ENCODE measurements around the gene HOXC12.

Gene HOXC12

DNA sequence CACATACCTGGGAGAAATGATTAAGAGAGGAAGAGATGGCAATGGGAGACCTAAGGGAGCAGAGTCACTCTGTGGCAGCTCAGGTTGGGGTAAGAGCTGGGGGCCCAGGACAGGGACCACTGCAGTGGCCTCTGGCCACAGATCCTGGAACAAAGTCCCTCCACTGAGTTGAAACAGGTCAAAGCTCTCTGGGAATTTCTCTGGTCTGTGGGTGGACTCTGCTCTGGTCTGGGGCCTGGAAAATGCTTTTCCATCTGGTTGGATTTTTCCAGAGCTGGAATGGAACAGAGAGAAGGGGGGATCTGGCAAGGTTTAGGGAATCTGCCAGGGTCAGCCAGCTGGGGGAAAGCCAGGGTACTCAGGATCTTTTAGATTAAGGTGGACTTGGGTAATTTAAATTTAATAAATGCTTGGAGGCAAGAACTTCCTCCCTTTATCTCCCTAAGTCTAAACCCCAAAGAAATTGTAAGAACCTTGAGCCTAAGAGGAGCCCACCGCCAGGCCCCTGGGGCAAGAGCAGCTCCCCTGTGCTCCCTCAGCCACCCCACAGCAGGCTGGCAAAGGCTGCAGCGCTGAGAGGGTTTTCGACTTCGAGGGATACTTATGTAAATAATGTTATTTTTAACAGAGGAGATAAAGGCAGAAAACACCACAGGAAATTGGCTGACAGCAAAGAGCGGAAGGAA is 34.0 kb downstream of the HOXC12 start:
- no peak overlapping the region for H3K9ac ChIP-seq (ENCODE audit: low read depth, low read length)
- H3K4me3 ChIP-seq (ENCODE audit: low read length) = no peak overlapping the region
- peaks cover 100% of the 10 kb centered on the region for H3K27me3 ChIP-seq (ENCODE audit: insufficient read depth, low read length)
- H3K9me3 ChIP-seq (ENCODE audit: insufficient read depth, low read depth, low read length) = no peaks in the 10 kb centered on the region
- WGBS = 27% methylated on average over 5 of the region's 5 CpGs
- H3K4me1 ChIP-seq (ENCODE audit: insufficient read depth, low read length) = no peaks in the 10 kb centered on the region
- no peaks in the 10 kb centered on the region for H3K36me3 ChIP-seq (ENCODE audit: insufficient read depth, low read length)
- H3K27ac ChIP-seq (ENCODE audit: low read depth, low read length) = no peak overlapping the region

DNA sequence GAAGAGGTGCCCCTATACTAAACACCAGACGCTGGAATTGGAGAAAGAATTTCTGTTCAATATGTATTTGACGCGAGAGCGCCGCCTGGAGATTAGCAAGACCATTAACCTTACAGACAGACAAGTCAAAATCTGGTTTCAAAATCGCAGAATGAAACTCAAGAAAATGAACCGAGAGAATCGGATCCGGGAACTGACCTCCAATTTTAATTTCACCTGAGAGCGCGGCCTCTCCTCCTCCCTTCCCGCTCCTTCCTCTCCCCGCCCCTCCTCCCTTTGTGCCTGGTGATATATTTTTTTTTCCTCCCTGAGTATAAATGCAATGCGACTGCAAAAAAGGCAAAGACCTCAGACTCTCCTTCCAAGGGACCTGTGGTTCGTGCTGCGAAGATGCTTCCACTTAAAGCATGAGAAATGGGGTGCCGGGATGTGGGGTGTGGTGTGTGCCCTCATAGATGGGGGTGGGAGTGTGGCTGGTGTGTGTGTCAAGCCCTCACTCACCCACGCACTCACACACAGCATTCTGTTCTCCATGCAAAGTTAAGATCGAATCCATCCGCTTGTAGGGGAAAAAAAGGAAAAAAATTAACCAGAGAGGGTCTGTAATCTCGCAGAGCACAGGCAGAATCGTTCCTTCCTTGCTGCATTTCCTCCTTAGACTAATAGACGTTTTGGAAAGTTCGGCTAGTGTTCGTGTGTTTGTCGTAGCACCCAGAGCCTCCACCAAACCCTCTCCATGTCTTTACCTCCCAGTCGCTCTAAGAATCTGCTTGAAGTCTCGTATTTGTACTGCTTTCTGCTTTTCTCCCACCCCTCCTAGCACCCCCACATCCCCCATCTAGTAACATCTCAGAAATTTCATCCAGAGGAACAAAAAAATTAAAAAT is 34.8 kb downstream of the HOXC12 start:
- H3K9ac ChIP-seq (ENCODE audit: low read depth, low read length) = no peak overlapping the region
- no peaks in the 10 kb centered on the region for H3K36me3 ChIP-seq (ENCODE audit: insufficient read depth, low read length)
- H3K4me3 ChIP-seq (ENCODE audit: low read length) = no peak overlapping the region
- 20% methylated on average over 25 of the region's 28 CpGs for WGBS
- peaks cover 100% of the 10 kb centered on the region for H3K27me3 ChIP-seq (ENCODE audit: insufficient read depth, low read length)
- H3K4me1 ChIP-seq (ENCODE audit: insufficient read depth, low read length) = no peaks in the 10 kb centered on the region
- no peaks in the 10 kb centered on the region for H3K9me3 ChIP-seq (ENCODE audit: insufficient read depth, low read depth, low read length)
- no peak overlapping the region for H3K27ac ChIP-seq (ENCODE audit: low read depth, low read length)

DNA sequence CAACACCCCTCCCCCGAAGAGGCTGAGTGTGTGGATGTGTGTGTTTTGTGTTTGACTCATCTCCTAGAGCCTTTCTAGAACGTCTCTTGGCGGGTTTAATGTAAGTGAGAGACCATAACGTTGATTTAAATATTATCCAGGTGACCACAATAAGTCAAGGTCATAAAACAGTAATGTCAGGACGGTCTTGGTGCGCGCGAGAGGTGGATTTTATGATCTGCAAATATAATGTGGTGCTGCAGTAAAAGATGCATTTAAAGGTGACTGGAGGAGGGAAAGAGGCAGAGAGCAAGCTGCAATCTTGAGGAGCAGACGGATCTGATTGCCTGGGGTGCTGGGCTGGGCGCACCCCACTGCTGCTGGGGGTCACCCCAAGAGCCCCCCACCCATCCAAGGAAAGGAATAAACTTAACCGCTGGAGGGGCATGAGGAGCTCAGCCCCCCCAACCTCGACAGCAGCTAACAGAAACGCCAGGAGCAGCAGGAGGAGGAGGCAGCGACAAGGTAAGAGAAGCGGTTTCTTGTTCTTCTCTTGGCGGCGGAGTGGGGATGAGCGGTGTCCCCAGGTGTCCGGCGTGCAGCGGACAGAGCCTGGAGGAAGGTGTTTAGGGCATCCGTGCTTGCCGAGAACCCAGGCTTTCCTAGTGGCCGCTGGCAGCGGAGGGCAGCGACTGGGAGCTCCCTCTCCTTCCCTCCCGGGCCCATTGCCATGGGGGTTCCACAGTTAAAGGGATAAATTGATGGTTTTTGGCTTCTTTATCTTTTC is 35.8 kb downstream of the HOXC12 start:
- Histone ChIP-seq H3K27ac (ENCODE audit: low read depth, low read length) (no peak overlapping the region), H3K9ac (ENCODE audit: low read depth, low read length) (no peak overlapping the region), H3K4me3 (ENCODE audit: low read length) (no peak overlapping the region), H3K9me3 (ENCODE audit: insufficient read depth, low read depth, low read length) (no peaks in the 10 kb centered on the region), H3K36me3 (ENCODE audit: insufficient read depth, low read length) (no peaks in the 10 kb centered on the region), H3K27me3 (ENCODE audit: insufficient read depth, low read length) (peaks cover 100% of the 10 kb centered on the region), H3K4me1 (ENCODE audit: insufficient read depth, low read length) (no peaks in the 10 kb centered on the region)
- 28% methylated on average over 27 of the region's 27 CpGs for WGBS

DNA sequence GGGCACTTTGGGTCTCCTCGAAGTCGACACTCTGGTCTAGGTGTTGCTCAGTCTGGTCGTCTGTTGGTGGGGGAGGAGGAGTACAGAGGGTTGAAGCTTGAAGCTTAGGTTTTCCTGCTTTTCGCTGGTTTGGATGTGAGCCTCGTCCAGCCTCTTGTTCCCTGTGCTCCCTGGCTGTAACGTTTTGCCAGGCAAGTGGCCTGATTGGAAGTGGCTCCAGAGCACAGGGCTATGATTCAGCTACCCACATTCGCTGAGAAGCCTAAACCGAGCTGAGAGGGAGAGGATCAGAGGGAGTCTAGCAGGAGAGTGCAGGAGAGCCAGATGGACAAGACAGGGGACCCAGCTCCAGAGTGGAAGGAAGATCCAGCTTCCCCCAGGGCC is 36.4 kb downstream of the HOXC12 start:
- no peaks in the 10 kb centered on the region for H3K4me1 ChIP-seq (ENCODE audit: insufficient read depth, low read length)
- H3K9ac ChIP-seq (ENCODE audit: low read depth, low read length) = no peak overlapping the region
- H3K4me3 ChIP-seq (ENCODE audit: low read length) = no peak overlapping the region

DNA sequence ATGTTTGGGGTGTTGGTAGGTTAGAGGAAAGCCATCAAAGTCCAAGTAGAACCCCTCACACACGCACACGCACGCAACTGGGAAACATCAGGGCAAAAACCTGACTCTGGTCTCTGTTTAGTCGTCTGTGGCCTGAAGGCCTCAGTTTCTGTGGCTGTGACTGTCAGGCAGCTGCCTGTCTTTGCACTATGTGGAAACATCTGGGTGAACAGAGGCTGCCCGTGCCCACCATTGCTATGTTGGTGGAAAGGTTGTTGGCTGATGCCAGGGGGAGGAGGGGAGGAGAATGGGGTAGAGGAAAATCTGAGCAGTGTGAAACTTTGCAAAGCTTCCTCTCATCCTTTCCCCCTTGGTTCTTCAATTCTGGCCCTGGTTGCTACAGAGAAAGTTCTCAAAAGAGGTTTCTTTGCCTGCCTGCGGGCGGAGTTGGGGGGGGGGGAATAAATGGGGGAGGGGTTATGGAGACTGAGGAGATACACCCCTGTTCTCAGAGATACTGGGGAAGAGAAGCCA is 37.7 kb downstream of the HOXC12 start:
- no peaks in the 10 kb centered on the region for H3K9me3 ChIP-seq (ENCODE audit: insufficient read depth, low read depth, low read length)
- no peaks in the 10 kb centered on the region for H3K36me3 ChIP-seq (ENCODE audit: insufficient read depth, low read length)
- 42% methylated on average over 7 of the region's 7 CpGs for WGBS
- no peak overlapping the region for H3K27ac ChIP-seq (ENCODE audit: low read depth, low read length)
- peaks cover 100% of the 10 kb centered on the region for H3K27me3 ChIP-seq (ENCODE audit: insufficient read depth, low read length)
- no peak overlapping the region for H3K4me3 ChIP-seq (ENCODE audit: low read length)
- no peak overlapping the region for H3K9ac ChIP-seq (ENCODE audit: low read depth, low read length)
- no peaks in the 10 kb centered on the region for H3K4me1 ChIP-seq (ENCODE audit: insufficient read depth, low read length)

More for the DNA sequence above, 36.4 kb downstream of the HOXC12 start:
- Histone ChIP-seq H3K27me3 (ENCODE audit: insufficient read depth, low read length) (peaks cover 100% of the 10 kb centered on the region), H3K9me3 (ENCODE audit: insufficient read depth, low read depth, low read length) (no peaks in the 10 kb centered on the region), H3K36me3 (ENCODE audit: insufficient read depth, low read length) (no peaks in the 10 kb centered on the region), H3K27ac (ENCODE audit: low read depth, low read length) (no peak overlapping the region)
- 16% methylated on average over 8 of the region's 8 CpGs for WGBS

DNA sequence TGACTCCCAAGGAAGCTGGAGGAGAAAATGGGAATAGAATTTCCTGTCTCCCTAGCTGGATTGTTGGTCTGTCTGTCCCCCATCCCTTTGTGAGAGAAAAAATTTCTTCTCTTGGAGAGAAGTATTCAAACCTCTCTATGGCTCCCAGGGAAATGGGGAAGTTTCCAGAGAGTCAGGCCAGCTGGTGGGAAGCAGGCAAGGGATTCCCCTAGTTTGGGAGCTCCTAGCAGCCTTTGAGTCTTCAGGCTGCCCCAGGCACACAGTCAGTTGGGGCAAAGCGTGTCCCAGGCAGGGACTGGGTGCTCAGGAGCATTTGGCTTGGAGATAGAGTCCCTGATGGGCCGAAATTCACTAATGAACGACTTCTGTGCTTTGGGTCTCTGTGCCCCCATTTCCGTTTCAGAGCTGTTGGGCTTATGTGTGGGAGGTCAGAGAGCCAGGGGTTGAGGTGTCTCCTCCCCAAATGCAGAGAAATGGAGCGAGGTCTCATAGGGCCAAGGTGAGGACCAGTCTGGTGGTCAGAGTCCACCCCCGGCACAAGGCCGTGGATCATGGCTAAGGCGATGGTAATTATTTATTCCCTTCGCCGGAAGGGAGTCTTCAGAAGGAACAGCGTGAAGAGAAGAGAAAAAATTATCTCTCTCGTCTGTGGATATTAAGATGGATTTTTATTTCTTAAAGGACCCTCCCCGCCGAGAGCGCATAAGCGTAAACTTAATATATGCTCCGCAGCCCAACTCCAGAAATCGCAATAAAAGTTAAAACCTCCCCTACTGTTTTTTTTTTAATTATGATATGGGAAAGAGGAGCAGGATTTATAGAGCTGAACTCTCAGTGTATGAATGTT is 38.7 kb downstream of the HOXC12 start:
- no peaks in the 10 kb centered on the region for H3K36me3 ChIP-seq (ENCODE audit: insufficient read depth, low read length)
- H3K4me1 ChIP-seq (ENCODE audit: insufficient read depth, low read length) = no peaks in the 10 kb centered on the region
- peaks cover 100% of the 10 kb centered on the region for H3K27me3 ChIP-seq (ENCODE audit: insufficient read depth, low read length)
- 57% methylated on average over 17 of the region's 18 CpGs for WGBS
- no peaks in the 10 kb centered on the region for H3K9me3 ChIP-seq (ENCODE audit: insufficient read depth, low read depth, low read length)
- H3K27ac ChIP-seq (ENCODE audit: low read depth, low read length) = no peak overlapping the region
- no peak overlapping the region for H3K9ac ChIP-seq (ENCODE audit: low read depth, low read length)
- H3K4me3 ChIP-seq (ENCODE audit: low read length) = no peak overlapping the region

DNA sequence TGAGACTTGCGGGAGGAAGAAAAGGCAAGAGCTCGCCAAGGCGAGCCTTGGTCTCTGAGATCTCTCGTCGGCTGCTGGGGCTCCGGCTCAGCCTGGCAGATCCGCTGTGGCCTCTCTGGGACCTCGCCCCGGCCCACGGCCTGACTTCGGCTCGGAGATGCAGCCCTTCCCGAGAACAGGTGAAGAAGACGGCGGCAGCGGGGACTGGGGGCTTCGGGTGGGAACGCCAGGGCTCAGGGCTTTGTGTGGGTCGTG is 39.2 kb downstream of the HOXC12 start:
- 15% methylated on average over 19 of the region's 19 CpGs for WGBS
- no peaks in the 10 kb centered on the region for H3K36me3 ChIP-seq (ENCODE audit: insufficient read depth, low read length)
- no peak overlapping the region for H3K4me3 ChIP-seq (ENCODE audit: low read length)
- H3K4me1 ChIP-seq (ENCODE audit: insufficient read depth, low read length) = no peaks in the 10 kb centered on the region
- no peak overlapping the region for H3K9ac ChIP-seq (ENCODE audit: low read depth, low read length)
- H3K27me3 ChIP-seq (ENCODE audit: insufficient read depth, low read length) = peaks cover 100% of the 10 kb centered on the region
- H3K27ac ChIP-seq (ENCODE audit: low read depth, low read length) = no peak overlapping the region
- no peaks in the 10 kb centered on the region for H3K9me3 ChIP-seq (ENCODE audit: insufficient read depth, low read depth, low read length)

DNA sequence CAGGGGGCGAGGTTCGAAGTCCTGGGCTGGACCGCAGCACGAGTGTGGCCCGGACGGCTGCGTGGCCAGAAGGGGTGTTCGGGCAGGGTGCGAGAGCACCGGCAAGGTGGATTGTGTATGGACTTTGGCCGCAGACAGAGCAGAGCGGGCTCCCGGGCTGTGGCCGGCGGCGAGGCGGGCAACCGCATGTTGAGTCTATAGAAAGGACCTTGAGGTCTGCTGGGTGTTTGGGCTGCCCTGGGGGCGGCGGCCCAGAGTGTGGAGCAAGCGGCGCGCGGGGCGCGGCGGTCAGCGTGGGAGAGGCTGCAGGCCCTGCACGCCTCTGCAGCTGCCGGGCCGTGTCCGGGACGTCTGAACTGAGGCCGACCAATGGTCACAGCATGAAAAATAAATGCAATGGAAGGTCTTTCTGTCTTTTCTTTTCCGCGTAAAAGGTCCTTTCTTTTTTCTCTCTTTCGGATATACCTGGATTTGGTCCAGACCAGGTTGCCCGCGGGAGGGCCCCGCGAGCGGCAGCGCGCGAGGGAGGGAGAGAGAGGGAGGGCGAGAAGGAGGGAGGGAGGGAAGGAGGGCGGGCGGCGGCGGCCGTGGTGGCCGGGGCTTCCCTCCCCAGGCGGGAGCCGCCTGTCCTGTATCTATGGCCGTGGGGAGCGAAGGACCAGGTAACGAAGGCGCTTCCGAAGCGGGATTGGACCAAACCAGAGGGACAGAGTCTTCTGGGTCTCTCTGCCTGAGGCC is 39.7 kb downstream of the HOXC12 start:
- H3K27me3 ChIP-seq (ENCODE audit: insufficient read depth, low read length) = peaks cover 100% of the 10 kb centered on the region
- H3K9me3 ChIP-seq (ENCODE audit: insufficient read depth, low read depth, low read length) = no peaks in the 10 kb centered on the region
- H3K4me1 ChIP-seq (ENCODE audit: insufficient read depth, low read length) = no peaks in the 10 kb centered on the region
- 7% methylated on average over 59 of the region's 60 CpGs for WGBS
- H3K4me3 ChIP-seq (ENCODE audit: low read length) = no peak overlapping the region
- no peak overlapping the region for H3K9ac ChIP-seq (ENCODE audit: low read depth, low read length)
- no peaks in the 10 kb centered on the region for H3K36me3 ChIP-seq (ENCODE audit: insufficient read depth, low read length)
- H3K27ac ChIP-seq (ENCODE audit: low read depth, low read length) = no peak overlapping the region

DNA sequence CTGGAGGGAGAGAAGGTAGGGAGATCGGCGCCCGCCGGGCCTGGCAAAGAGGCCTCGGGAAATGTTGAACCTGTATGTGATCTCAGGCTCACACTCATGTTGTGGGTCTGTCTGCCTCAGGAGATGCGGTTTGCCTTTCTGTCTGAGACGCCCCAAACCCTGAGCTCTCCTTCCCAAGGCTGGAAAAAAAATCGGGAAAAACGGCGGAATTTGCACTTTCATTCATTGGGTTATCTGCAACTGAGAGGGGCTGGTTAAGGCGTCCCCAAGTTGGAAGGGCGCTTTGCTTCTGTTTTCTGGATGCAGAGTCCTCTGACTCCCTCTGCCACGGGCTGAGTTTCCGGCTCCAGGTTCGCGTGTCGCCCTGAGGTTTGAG is 40.3 kb downstream of the HOXC12 start:
- Histone ChIP-seq H3K27ac (ENCODE audit: low read depth, low read length) (no peak overlapping the region), H3K4me3 (ENCODE audit: low read length) (no peak overlapping the region), H3K4me1 (ENCODE audit: insufficient read depth, low read length) (peaks cover 2% of the 10 kb centered on the region; the same call in 1 of the 2 replicates), H3K36me3 (ENCODE audit: insufficient read depth, low read length) (no peaks in the 10 kb centered on the region), H3K9ac (ENCODE audit: low read depth, low read length) (no peak overlapping the region), H3K9me3 (ENCODE audit: insufficient read depth, low read depth, low read length) (no peaks in the 10 kb centered on the region), H3K27me3 (ENCODE audit: insufficient read depth, low read length) (peaks cover 100% of the 10 kb centered on the region)
- 4% methylated on average over 17 of the region's 17 CpGs for WGBS
